GM21367 (cell line): ENCODE measurements around the gene NUMBL.
"Not testable (repeated sequence)": the region's sequence is repeated elsewhere in the genome, so short reads cannot be mapped to it uniquely, and the experiment has no call there.

ENCODE experiments used
- ATAC-seq: cut with Tn5 transposase; IDR thresholded peaks from one replicate; pipeline ENCODE4 v1.9.1; 2021; ENCODE audit not compliant: unreplicated experiment

The NUMBL gene

DNA sequence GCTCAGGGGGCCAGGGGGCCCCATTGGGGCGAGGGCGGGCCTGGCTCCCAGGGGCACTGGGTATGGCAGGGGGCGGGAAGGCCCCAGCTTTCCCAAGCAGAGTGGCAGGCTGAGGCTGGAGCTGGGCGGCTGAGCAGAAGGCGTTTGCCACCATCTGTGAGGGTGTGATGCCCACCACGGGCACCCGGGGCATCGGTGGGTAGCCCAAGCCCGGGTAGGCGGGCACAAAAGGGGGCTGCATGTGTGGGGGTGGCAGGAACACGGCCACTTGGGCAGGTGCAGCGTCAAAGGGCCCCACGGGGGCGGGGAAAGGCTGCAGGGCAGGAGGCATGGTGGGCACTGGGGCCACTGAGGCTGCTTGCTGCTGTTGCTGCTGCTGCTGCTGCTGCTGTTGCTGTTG is 22.8 kb downstream of the NUMBL start:
- no peak for ATAC-seq

DNA sequence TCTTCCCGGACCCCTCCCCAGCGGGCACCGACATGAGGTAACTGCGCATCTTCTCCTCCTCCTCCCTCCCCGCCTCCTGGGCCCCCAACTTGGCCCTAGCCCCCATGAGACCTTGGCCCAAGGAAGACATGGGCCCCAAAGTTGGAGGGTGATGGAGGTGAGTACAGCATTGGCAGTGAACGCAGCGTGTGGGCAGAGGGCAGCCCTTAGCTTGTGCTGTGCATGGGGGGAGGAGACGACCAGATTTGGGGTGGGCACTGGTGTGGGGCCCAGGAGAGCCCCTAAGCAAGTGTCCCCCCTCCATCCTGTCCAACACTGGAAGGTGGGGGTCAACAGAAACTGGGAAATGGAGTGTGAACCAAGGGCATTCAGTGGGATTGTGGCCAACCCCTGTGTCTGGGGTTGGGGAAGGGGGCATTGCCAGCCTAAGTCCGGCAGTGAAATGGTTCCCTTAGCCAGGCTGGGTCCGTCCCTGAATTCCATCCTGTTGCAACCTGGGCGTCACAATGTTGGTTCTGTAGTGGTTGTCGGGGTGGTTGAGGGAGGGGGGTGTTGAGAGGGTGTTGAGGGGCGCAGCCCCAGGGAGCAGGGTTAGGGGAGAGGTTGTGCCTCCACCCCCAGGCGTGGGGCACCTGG is 23.5 kb downstream of the NUMBL start:
- ATAC-seq = no peak

DNA sequence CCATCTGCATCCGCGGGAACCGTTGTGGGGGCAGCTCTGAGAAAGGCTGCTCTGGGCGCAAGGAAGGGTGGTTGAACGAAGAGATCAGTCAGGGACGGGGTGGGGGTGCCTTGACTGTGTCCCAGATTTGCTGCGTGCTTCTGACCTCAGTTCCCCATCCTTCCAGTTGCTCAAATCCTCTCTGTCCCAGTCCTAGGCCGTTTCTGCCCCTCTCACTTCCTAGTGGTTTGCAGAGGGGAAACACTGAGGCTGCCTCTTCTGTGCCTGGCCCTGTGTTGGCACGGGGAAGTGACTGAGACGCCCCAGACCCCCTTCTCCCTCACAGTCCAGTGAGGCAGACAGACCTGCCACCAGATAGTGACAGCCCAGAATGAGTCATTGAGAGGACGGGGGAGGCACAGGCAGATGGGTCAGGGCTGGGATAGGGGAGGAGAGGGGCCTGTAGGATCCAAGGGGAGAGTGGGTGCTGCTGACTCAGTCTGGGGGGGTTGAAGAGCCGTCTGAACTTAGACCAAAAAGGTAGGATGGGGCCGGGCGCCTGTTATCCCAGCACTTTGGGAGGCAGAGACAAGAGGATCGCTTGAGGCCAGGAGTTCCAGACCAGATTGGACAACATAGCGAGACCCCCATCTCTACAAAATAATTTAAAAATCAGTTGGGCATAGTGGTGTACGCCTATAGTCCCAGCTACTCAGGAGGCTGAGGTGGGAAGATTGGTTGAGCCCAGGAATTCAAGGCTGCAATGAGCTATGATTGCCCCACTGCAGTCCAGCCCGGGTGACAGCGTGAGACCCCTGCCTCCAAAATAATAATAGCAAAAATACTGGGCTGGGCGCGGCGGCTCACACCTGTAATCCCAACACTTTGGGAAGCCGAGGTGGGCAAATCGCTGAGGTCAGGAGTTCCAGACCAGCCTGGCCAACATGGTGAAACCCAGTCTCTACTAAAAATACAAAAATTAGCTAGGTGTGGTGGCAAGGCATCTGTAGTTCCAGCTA is 26.5 kb downstream of the NUMBL start:
- no peak for ATAC-seq

DNA sequence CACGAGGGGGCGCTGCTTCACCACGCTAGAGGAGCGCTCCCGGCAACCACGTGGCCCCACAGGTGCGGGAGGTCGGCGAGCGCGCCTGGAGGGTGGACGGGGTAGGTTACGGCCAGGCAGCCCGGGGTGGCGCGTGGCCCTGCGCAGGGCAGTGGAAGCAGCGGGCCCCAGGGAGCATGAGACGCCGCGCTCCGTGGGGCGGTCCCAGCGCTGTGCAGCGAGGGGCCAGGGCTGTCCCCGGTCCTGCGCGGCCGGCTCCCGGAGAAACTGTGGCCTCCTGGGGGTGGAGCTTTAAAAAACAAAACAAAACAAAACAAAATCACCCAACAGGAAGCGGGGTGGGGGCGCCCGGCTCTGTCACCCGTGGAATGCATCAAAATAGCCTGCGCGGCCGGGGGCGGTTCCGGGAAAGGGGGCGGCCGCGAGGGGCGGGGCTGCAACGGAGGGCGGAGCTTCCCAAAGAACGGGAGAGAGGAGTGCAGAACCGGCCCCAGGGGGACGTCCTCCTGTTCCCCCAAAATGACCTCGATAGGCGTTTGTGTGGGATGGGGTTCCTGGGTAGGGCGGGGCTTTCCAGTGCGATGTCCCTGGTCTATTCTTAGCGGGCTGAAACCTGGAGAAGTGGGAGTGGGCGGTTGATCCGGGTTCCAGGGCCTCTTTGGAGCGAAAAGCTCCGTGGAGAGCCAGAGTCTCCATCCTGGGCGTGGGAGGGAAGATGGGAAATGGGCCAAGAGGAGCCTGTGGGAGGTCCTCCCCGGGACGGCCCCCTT is 27.3 kb downstream of the NUMBL start:
- peak; percentile 74 for ATAC-seq

DNA sequence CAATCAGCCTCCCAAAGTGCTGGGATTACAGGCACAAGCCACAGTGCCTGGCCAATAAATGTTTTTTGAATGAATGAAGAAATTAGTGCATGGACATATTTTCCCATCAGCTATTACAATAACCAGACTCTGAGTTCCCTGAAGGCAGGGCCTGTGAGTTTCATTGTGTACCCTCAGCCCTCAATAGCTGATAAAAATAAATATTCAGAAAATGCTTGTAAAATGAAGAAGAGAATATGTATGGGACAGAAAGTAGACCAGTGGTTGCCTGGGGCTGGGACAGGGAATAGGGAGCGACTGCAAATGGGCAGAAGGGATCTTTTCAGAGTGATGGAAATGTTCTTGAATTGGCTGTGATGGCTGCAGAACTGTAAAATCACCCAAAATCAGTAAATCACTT is 28.8 kb downstream of the NUMBL start:
- no peak for ATAC-seq

DNA sequence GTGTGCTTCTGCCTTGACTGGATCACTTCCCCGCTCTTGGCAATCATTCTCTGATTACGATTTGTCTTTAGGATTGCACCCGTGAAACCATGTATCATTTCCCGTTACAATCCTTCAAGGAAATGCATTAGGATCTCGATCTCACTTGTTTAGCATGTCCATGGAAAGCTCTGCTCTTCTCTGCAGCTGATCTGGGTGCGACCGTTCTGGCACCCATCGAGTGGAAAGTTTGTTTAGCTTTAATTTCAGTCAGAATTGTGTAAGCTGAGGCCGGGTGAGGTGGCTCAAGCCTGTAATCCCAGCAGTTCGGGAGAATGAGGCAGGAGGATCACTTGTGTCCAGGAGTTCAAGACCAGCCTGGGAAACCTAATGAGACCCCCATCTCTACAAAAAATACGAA is 30.9 kb downstream of the NUMBL start:
- no peak for ATAC-seq

DNA sequence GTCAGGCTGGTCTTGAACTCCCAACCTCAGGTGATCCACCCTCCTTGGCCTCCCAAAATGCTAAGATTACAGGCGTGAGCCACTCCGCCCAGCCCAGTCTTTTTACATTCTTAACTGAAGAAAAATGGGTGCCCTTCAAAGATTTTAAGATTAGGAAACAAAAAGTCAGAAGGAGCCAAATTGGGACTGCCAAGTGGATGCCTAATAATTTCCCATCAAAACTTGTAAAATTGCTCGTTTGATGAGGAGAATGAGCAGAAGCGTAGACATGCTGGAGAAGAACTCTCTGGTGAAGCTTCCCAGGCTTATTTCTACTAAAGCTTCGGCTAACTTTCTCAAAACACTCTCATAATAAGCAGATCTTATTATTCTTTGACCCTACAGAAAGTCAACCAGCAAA is 31.3 kb downstream of the NUMBL start:
- no peak for ATAC-seq

DNA sequence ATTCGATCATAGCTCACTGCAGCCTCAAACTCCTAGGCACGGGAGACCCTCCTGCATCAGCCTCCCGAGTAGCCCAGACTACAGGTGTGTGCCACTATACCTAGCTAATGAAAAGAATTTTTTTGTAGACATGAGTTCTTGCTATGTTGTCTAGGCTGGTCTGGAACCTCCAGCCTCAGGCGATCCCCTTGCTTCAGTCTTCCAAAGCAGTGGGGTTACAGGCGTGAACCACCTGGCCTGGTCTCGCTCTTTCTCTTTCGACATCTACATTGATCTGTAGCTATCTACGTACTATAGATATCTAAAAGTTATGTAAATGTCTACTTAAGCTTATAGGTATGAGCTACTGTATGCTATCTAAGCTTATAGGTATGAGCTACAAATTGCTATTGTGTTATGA is 32.4 kb downstream of the NUMBL start:
- no peak for ATAC-seq

DNA sequence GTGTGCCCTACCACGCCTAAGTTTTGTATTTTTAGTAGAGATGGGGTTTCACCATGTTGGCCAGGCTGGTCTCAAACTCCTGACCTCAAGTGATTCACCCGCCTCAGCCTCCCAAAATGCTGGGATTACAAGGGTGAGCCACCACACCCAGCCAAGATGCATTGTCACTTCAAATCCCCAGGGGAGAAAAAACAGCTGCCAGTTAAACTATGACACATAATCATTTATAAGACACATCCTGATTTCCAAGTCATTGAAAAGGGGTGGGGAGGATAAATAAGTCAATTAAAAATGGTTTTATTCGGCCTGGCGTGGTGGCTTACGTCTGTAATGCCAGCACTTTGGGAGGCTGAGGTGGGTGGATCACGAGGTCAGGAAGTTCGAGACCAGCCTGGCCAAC is 34.8 kb downstream of the NUMBL start:
- ATAC-seq = not testable (repeated sequence)

DNA sequence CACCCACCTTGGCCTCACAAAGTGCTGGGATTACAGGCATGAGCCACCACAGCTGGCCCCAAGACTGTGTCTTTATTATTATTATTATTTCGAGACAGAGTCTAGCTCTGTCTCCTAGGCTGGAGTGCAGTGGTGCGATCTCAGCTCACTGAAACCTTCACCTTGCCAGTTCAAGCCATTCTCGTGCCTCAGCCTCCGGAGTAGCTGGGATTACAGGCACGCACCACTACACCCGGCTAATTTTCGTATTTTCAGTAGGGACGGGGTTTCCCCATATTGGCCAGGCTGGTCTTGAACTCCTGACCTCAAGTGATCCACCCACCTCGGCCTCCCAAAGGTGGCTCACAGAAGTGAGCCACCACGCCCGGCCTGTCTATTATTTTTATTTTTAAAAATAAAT is 38.1 kb downstream of the NUMBL start:
- not testable (repeated sequence) for ATAC-seq

DNA sequence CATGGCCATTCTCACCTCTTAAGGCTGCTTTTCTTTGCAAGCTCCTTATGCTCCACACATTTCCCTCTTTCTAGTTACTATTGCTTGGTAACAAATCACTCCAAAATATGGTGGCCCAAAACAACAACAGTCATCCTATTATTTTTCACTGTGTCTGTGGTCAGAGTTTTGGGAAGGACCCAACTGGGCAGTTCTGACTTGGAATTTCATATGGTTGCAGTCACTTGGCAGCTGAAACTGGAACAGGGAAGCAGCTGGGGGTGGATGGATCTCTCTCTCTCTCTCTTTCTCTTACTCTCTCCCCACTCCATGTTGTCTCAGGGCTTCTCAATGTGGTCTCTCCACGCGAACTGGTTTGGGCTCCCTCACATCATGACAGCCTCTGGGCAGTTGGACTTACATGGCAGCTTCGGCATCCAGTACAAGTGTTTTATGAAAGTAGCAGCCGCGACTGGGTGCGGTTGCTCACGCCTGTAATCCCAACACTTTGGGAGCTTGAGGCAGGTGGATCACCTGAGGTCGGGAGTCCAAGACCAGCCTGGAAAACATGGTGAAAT is 39.6 kb downstream of the NUMBL start:
- no peak for ATAC-seq

DNA sequence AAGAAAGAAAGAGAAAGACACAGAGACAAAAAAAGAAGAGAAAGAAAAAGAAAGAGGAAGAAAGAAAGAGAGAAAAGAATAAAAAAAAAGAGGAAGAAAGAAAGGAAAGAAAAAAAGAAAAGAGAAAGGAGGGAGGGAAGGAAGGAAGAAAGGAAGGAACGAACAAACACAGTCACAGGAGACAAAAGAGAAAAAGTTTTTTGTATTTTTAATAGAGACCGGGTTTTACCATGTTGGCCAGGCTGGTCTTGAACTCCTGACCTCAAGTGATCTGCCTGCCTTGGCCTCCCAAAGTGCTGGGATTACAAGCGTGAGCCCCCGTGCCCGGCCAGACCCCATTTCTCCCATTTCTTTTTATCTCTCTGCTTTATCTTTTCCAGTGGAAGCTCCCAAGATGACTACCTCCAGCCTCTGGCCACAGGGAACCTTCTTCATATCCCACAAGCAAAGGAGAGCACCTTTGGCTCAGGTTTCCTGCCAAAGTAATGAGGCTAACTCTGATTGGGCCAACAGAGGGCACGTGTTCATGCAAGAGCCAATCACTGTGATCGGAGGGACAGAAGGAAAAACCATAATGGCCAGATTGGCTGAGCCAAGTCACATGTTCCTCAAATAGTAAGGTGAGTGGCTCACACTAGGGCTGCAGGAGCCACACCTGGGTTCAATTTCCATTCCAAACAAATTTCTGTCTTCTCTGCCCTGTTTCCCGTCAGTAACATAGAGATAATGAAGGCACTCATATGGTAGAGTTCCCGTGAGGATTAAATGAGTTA is 40.4 kb downstream of the NUMBL start:
- not testable (repeated sequence) for ATAC-seq

DNA sequence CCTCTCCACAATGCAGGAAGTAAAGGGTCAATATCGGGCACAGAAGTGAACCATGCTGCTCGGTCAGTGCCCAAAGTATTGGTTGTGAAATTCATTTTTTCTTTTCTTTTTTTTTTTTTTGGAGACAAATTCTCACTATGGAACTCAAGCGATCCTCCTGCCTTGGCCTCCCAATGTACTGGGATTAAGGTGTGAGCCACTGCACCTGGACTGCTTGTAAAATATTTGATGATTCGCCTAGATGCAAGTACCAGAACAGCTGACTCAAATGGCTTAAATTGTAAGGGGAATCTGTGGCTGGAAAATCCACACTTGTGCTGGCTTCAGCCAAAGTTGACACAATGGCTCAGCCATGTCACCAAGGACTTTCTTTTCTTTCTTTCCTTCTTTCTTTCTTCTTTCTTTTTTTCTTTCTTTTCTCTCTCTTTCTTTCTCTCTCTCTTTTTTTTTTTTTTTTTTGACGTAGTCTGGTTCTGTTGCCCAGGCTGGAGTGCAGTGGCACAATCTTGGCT is 43.7 kb downstream of the NUMBL start:
- ATAC-seq = no peak

DNA sequence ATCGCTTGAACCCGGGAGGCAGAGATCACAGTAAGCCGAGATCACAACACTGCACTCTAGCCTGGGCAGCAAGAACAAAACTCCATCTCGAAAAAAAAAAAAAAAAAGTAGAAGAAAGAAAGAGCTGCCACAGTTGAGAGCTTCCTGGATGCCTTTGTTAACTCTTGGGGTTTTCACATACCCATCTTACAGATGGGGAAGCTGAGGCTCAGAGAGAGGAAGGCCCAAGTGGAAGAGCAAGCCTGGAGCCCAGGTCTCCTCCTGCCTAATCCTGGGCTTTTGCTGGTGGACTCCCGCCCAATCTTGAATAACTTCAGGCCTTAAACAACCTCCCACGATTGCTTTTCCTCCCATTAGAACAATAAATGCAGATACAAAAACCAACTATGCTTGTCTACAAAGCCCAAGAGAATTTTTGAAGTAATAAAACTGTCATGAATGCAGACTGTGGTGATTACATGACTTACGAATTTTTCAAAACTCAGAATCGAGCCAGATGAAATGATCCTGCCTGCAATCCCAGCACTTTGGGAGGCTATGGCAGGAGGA is 47.6 kb downstream of the NUMBL start:
- no peak for ATAC-seq

DNA sequence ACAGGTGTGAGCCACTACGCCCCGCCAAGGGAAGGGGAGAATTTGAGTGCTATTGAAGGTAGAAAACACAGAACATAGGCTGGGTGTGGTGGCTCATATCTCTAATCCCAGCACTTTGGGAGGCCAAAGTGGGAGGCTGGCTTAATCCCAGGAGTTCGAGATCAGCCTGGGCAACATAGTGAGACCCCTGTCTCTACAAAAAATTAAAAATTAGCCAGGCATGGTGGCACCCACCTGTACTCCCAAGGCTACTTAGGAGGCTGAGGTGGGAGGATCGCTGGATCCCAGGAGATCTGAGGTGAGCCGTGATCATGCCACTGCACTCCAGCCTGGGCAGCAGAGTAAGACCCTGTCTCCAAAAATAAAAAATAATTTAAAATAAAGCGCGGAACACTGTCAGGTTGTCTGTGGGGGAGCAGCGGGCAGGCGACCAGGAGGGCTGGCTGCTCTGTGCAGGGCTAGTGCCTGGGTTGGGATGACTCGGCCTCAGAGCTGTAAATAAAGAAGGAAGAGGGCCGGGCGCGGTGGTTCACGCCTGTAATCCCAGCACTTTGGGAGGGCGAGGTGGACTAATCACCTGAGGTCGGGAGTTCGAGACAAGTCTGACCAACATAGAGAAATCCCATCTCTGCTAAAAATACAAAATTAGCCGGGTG is 48.3 kb downstream of the NUMBL start:
- ATAC-seq = no peak

DNA sequence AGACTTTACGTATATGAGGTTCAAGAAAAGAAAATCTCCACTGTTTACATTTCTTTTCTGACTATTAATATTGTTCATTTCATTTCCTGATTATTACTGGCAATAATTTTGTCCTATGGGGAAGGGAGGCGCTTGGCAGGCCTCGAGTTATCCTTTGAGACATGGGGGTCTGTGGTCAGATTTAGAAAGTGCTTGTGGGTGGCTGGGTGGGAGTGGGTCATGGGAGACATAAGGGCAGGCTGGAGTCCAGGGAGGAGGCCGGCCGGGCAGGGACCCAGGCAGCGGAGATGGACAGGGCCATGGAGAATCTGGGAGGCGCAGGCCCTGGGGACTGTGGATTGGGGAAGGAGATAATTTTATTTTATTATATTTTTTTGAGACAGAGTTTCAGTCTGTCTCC is 49.2 kb downstream of the NUMBL start:
- ATAC-seq = no peak

DNA sequence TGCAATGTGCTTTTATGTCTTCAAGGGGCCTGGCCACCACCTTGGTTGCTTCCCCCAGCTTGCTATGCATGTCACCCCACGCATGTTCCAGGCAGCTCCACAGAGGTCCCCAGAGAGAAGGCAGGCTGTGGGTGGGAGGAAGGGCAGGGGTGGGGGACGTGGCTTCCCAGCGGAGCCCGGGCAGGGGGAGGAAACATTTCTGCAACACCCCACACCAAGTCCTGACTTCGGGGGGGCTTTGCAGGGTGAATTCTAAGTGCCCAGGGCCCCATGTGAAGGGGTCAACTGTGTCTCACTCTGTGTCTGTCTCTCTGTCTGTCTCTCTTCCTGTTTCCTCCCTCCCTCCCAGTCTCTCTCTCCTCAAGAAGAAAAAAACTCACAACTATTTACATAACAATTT is 49.7 kb downstream of the NUMBL start:
- ATAC-seq = no peak

DNA sequence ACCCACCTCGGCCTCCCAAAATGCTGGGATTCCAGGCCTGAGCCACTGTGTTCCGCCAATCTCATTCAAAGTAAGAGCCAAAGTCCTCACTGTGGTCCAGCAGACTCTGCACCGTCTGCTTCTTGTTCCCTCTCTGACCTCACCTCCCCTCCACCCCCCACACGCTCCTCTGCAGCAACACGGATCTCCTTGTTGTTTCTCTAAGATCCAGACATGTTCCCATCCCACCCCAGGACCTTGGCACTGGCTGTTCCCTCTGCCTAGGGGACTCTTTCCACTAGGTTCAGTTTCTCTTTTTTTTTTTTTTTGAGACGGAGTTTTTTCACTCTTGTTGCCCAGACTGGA is 50.8 kb downstream of the NUMBL start:
- ATAC-seq = no peak

DNA sequence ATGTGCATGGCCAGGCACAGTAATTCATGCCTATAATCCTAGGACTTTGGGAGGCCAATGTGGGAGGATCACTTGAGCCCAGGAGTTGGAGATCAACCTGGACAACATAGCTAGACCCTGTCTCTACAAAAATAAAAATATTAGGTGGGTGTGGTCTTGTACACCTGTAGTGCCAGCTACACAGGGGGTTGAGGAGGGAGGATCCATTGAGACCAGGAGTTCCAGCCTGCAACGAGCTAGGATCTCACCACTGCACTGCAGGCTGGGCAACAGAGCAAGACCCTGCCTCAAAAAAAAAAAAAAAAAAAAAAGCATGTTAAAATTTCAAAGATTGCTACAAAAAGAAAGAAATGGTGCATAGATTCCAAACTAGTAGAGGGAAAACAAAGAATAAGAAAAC is 52.1 kb downstream of the NUMBL start:
- ATAC-seq = no peak

DNA sequence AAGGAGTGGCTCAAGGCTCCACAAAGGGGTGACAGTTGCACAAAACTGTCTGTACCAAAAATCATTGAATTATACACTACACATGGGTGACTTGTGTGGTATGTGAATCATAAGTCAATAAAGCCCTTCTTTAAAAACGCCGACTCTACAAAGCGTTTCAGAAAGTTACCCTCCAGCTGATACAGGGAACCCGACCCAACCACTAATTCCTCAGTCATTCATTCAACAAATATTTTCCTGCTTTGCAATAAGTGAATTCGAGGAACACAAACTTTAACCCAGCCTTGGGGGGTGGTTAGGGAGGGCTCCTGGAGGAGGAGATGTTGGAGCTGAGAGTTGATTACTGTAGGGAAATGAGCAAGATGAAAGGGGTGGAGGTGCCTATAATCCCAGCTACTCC is 57.2 kb downstream of the NUMBL start:
- ATAC-seq = no peak
